Prostate gland (tissue), 2 donors: ENCODE measurements around the gene PIP5K1A. TPM values are rescaled to one million over a fixed set of nuclear protein-coding genes. Genes with fewer than 3 reads are reported as not detected.

Source experiments
- DNase-seq: peaks from one replicate; pipeline ENCODE4 v3.0.0-alpha.2; 2019; ENCODE audit warnings: low spot score
- H3K27ac ChIP-seq, 2 donors: fragments of 200-600 bp; sonication (generic); 2 replicates each; pipeline ENCODE4 v1.5.1; 2017 to 2019
- H3K27me3 ChIP-seq: fragments of 200-600 bp; sonication (generic); replicated peaks from 2 replicates; pipeline ENCODE4 v1.5.1; 2019; ENCODE audit not compliant: insufficient read depth
- H3K36me3 ChIP-seq, 2 donors: fragments of 200-600 bp; sonication (generic); 1 replicate in 1 of 2; 2 replicates in 1 of 2; pipeline versions ENCODE4 v1.5.1 to v1.8.1; 2017 to 2019
- H3K4me1 ChIP-seq: fragments of 200-600 bp; sonication (generic); replicated peaks from 2 replicates; pipeline ENCODE4 v1.5.1; 2019
- H3K4me3 ChIP-seq, 2 donors: fragments of 200-600 bp; sonication (generic); 2 replicates each; pipeline ENCODE4 v1.5.1; 2017 to 2019
- H3K9me3 ChIP-seq: fragments of 200-600 bp; sonication (generic); 2 replicates; pipeline ENCODE4 v1.5.1; 2017
- POLR2A ChIP-seq: fragments of 450-650 bp; IDR thresholded peaks from one replicate; pipeline ENCODE4 v1.6.1; 2016; ENCODE audit warnings: antibody characterized with exemption, mild to moderate bottlenecking
- POLR2AphosphoS5 ChIP-seq: sonication (generic); formaldehyde crosslinking; IDR thresholded peaks from one replicate; pipeline ENCODE4 v1.6.1; 2017; ENCODE audit warnings: antibody characterized with exemption
- WGBS: methylation state at CpG from one replicate; pipeline ENCODE4 v1.1.5; 2018; 5-methylcytosine and 5-hydroxymethylcytosine counted together
- intact Hi-C: fragments of 100-400 bp; cut with DNase I; formaldehyde crosslinking; loops from one replicate; pipeline ENCODE4 v1.14.2; 2022
- total RNA-seq, 2 donors: library from RNA; depleted of rRNA; stranded (reverse); fragments of >200 nt; gene quantifications; one replicate each; pipeline ENCODE4 v1.1.0, GENCODE V29; 2016
- TF ChIP-seq, protein P1 (sequence below), 4 experiments: fragments of 200-600 bp in 2 of 4; fragments of 450-650 bp in 2 of 4; sonication (generic) in 2 of 4; IDR thresholded peaks; 1 replicate in 3 of 4; 2 replicates in 1 of 4; pipeline ENCODE4 v1.5.1; 2016 to 2019; ENCODE audit warnings: antibody characterized with exemption in 4 of 4, mild to moderate bottlenecking in 2 of 4, moderate library complexity in 2 of 4

Gene PIP5K1A
- total RNA-seq, 2 donors from 2014 or later = 40.2 to 96.7 TPM

- Histone ChIP-seq H3K4me3 (no peak overlapping the region), H3K27me3 (no peaks in the 10 kb centered on the region), H3K4me1 (no peaks in the 10 kb centered on the region), H3K36me3 (peaks cover 0 to under 1% of the 10 kb centered on the region in 2 donors), H3K27ac (no peak overlapping the region), H3K9me3 (no peaks in the 10 kb centered on the region)
- WGBS = 52% methylated on average over 2 of the region's 2 CpGs
- TF ChIP-seq, protein P1, sequence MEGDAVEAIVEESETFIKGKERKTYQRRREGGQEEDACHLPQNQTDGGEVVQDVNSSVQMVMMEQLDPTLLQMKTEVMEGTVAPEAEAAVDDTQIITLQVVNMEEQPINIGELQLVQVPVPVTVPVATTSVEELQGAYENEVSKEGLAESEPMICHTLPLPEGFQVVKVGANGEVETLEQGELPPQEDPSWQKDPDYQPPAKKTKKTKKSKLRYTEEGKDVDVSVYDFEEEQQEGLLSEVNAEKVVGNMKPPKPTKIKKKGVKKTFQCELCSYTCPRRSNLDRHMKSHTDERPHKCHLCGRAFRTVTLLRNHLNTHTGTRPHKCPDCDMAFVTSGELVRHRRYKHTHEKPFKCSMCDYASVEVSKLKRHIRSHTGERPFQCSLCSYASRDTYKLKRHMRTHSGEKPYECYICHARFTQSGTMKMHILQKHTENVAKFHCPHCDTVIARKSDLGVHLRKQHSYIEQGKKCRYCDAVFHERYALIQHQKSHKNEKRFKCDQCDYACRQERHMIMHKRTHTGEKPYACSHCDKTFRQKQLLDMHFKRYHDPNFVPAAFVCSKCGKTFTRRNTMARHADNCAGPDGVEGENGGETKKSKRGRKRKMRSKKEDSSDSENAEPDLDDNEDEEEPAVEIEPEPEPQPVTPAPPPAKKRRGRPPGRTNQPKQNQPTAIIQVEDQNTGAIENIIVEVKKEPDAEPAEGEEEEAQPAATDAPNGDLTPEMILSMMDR (IDR thresholded peaks at IDR 0.05) = no peak
- no peak for TF ChIP-seq POLR2AphosphoS5
- no peak for TF ChIP-seq POLR2A
- intact Hi-C loops = no loop called here
- no peak for DNase-seq
Observed at GRCh38 chr1:151259351-151259750, 61.0 kb downstream of the PIP5K1A start.

DNA sequence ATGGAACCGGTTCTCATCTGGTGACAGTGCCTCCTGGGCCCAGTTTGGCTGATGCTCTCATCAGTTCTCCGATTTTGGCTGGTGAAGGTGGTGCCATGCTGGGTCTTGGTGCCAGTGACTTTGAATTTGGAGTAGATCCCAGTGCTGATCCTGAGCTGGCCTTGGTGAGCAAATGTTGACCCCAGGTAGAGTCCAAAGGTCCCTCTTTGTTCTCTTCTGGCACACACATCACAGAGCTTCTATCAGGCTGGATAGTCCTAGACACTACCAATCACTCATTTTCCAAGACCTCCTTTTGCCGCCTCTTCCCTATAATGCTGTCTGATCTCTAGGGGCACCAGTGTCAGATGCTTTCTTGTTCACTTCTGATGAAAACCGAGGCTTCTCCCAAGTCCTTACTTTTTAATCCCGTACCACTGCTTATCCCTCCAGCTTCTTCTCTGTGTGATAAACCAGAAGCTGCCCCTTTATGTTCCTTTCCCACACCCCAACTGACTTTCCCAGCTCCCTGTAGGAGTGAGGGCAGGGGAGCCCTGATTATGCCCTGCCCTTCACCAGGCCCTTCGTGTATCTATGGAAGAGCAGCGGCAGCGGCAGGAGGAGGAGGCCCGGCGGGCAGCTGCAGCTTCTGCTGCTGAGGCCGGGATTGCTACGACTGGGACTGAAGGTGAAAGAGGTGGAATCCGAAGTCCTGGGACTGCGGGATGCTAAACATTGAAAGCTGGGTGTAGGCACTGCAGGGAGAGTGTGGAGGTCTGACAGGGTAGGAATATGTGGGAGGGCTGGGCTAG, 67.3 kb downstream of the PIP5K1A start:
- TF ChIP-seq, protein P1 (IDR thresholded peaks at IDR 0.05) = no peak
- TF ChIP-seq POLR2AphosphoS5 (no peak), POLR2A (no peak)
- no peaks in the 10 kb centered on the region for H3K27me3 ChIP-seq
- DNase-seq = no peak
- no peaks in the 10 kb centered on the region for H3K9me3 ChIP-seq
- H3K36me3 ChIP-seq = peaks cover 6 to 25% of the 10 kb centered on the region in 2 donors
- intact Hi-C loops = no loop called here
- no peaks in the 10 kb centered on the region for H3K4me1 ChIP-seq
- H3K27ac ChIP-seq = no peak overlapping the region
- 90% methylated on average over 14 of the region's 14 CpGs for WGBS
- no peak overlapping the region for H3K4me3 ChIP-seq

GRCh38 chr1:151266315-151266714, 68.0 kb downstream of the PIP5K1A start:
- no peak for DNase-seq
- Histone ChIP-seq H3K27me3 (no peaks in the 10 kb centered on the region), H3K27ac (no peak overlapping the region), H3K4me3 (no peak overlapping the region), H3K4me1 (no peaks in the 10 kb centered on the region), H3K9me3 (no peaks in the 10 kb centered on the region), H3K36me3 (peaks cover 6 to 25% of the 10 kb centered on the region in 2 donors)
- TF ChIP-seq POLR2A (no peak), POLR2AphosphoS5 (no peak)
- TF ChIP-seq, protein P1 (IDR thresholded peaks at IDR 0.05) = no peak
- 93% methylated on average over 3 of the region's 3 CpGs for WGBS
- intact Hi-C loops = no loop called here

GRCh38 chr1:151266821-151267220, 68.5 kb downstream of the PIP5K1A start:
- Histone ChIP-seq H3K4me3 (no peak overlapping the region), H3K27me3 (no peaks in the 10 kb centered on the region), H3K9me3 (no peaks in the 10 kb centered on the region), H3K36me3 (peaks cover 6 to 25% of the 10 kb centered on the region in 2 donors), H3K4me1 (no peaks in the 10 kb centered on the region), H3K27ac (no peak overlapping the region)
- DNase-seq = no peak
- TF ChIP-seq POLR2A = no peak
- TF ChIP-seq, protein P1 (IDR thresholded peaks at IDR 0.05) = no peak
- no peak for TF ChIP-seq POLR2AphosphoS5
- intact Hi-C loops = no loop called here
- 79% methylated on average over 8 of the region's 8 CpGs for WGBS

- Histone ChIP-seq H3K27ac (no peak overlapping the region), H3K4me1 (no peaks in the 10 kb centered on the region), H3K9me3 (no peaks in the 10 kb centered on the region), H3K36me3 (peaks cover 6 to 25% of the 10 kb centered on the region in 2 donors), H3K4me3 (no peak overlapping the region), H3K27me3 (no peaks in the 10 kb centered on the region)
- WGBS = 72% methylated on average over 4 of the region's 4 CpGs
- TF ChIP-seq, protein P1 (IDR thresholded peaks at IDR 0.05) = no peak
- no peak for TF ChIP-seq POLR2A
- no peak for TF ChIP-seq POLR2AphosphoS5
- DNase-seq = no peak
- intact Hi-C loops = no loop called here
Observed at GRCh38 chr1:151267760-151268159, 69.4 kb downstream of the PIP5K1A start.
